Kasumi-1 (cell line): Measurements from ENCODE around the gene SCYL1.

Experiments
- DNase-seq, 2 experiments: peaks; one replicate each; lab custom pipeline; 2025; lab: John Stamatoyannopoulos, UW

Gene SCYL1

DNA sequence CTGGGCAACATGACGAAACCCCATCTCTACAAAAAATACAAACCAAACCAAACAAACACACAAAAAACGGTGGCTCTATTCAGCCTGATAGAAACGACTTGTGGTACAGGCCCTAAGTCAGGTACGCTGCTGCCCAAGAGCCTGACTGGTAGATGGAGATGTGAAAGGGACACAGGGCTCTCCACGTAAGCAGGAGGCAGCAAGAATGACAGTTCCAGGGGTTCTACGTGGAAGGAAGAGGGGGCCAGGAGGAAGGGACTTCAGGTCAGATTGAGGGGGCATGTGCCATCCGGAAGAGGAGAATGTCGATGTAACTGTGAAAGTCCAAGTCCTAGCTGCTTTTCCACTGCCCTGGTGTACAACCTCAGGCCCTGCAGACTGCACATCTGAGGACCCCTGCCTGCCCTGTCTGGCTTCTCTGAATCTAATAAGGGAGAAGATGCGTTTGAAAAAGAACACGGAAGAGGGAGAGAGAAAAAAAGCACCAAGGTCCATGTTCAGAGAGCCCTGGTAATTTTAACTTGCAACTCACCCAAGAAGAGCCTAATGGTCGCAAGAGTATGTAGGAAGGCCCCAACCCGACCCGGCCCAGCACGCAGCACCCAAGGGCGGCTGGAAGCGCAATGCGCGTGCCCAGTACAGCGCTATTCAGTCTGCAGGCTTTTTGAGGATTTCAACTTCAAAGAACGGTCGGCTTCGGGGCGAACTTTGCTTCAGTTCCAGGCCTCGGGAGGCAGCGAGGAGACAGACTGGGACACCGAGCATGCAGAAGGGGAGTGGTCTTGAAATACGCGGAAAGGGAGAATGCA is 44.5 kb downstream of the SCYL1 start:
- DNase-seq, result peak in 1 of 2 experiments; percentile 69

DNA sequence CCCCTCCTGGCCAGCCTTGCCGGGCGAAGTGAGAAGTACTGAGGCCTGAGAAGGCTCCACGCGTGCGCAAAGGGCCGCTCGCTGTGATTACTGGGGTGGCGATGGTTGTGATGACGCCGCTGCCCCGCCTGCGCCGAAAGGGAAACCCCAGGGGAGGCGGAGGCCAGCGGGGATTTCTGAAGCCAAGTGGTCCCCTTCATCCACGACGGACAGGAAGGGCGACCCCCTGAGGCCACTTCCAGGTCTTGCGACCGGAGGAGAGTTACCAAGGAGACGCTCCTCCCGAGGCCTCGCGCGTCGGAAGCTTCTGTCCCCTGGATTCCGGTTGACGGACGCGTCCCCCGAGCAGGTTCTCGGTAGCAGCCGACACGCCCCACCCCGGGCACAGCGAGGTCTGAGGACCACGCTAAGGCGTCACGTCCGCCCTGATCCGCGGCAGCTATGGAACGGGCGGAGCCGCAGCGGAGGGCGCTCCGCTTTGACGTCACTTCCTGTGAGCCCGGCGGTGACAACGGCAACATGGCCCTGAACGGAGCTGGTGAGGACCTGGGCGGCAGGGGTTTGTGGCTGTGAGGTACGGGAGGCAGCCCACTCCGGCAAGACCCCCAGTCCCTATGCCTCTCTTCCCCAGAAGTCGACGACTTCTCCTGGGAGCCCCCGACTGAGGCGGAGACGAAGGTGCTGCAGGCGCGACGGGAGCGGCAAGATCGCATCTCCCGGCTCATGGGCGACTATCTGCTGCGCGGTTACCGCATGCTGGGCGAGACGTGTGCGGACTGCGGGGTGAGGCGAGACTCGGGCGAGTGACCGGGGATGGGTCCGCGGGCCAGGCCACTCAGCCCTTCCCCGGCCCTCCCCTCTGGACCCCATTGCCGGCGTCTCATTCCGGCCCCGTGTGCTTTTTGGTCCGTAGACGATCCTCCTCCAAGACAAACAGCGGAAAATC is 45.4 kb downstream of the SCYL1 start, which contains the start of gene ZNRD2:
Gene ZNRD2, plus strand, starts transcription at position 505 of the 946 bp plus-strand sequence. Its CDS starts 15 bp downstream, at position 520.
- DNase-seq, result peak; percentile 94 to 95

DNA sequence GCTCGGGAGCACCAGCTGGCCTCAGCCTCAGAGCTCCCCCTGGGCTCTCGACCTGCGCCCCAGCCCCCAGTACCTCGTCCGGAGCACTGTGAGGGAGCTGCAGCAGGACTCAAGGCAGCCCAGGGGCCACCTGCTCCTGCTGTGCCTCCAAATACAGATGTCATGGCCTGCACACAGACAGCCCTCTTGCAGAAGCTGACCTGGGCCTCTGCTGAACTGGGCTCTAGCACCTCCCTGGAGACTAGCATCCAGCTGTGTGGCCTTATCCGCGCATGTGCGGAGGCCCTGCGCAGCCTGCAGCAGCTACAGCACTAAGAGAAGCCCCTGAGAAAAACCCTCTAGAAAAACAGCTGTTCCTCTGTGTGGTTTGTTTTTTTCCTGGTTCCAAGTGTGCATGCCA is 46.5 kb downstream of the SCYL1 start:
- DNase-seq, result no peak

DNA sequence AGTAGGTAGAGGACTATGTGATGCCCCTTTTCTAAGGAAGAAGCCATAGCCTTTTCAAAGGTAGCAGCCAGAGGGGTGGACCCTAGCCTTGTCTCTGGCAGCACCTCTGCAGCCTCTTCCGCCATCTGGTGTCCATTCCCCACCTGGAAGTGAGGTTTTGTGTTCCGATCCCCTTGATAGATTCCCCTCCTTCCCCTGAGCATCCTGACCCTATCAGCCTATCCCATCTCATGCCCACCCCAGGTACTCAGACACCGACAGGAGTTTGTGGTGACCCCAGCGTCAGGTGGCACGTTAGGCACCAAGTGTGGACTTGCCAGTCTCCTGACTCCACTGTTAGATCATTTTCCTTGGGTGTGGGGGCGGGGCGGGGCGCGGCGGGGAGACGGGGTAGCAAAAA is 47.1 kb downstream of the SCYL1 start:
- peak in 1 of 2 experiments; percentile 27 for DNase-seq

DNA sequence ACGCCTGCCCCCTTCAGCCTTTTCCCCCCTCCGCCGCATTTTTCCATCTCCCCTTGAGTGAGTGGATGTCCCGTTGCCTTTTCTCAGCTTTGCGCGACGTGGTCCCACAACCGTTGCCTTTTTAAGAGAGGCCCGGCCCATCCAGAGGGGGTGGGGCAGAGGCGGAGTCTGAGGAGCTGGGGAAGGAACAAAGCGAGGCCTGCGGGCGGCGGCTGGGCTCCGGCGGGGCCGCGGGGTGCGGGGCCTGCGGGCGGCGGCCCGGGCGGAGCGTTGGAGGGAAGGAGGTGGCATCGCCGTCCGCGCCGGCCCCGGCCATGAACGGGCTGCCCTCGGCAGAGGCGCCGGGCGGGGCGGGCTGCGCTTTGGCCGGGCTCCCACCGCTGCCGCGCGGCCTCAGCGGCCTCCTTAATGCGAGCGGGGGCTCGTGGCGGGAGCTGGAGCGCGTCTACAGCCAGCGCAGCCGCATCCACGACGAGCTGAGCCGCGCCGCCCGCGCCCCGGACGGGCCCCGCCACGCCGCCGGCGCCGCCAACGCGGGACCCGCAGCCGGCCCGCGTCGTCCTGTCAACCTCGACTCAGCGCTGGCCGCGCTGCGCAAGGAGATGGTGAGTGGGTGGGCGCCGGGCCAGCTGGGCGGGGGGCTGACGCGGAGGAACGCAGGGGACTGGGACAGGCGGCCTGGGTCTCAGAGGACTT is 47.6 kb downstream of the SCYL1 start, which contains the start of gene FAM89B:
Gene FAM89B, plus strand, starts transcription at position 183 of the 696 bp plus-strand sequence. Its CDS starts 132 bp downstream, at position 315.
- peak; percentile 79 to 82 for DNase-seq

DNA sequence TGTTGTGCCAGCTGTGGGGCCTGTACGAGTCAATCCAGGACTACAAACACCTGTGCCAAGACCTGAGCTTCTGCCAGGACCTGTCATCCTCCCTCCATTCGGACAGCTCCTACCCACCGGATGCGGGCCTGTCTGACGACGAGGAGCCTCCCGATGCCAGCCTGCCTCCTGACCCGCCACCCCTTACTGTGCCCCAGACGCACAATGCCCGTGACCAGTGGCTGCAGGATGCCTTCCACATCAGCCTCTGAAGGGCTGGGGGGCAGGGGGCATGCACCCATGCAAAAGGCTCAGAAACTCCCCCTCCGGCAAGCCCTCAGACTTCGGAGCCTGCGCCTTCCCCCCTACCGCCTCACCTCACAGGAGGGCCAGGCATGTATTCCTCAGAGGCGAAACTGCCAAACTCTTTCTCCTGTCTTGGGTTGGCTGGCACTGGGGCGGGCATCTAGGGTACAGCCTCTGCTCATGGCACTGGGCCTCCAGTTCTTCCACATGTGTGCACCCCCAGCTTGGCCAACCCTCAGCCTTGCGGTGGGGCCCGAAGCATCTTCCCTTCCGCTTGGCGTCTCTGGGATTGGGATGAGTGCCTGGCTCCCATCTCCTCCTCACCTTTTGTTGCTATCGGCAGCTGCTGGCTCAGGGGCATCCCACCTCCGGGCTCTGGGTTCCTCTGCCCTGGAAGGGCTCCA is 48.7 kb downstream of the SCYL1 start:
- no peak for DNase-seq

DNA sequence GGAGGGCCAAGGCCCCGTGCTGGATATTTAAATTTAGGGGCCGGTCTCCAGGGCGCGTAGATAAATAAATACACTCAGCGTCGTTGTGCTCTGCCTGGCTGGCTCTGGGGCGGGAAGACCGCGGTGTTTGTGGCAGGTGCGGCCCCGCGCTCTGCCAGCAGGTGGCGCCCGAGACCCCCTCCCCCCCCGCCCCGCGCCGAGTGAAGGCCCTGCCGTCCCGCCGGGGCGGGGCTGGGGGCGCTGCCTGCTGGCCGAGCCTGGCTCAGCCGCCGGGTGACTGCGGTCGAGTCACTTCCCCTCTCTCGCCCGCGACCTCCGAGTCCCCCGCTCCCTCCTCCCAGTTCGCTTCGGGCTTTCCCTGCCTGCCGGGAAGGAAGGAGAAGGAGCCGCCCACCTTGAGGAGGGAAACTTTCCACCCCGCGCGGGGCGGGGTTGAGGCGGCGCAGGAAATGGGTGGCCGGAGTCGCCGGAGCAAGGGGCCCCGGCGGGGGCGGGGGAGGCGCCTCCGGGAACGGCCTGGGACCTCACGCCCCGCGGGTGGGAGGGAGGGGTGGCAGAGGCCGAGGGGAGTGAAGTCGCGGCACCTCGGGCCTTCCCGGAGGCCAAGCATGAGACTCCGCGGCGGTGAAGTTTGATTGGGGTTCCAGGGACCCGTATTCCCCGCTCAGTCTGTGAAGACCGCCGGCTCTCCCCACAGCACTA is 49.4 kb downstream of the SCYL1 start:
- peak; percentile 96 to 97 for DNase-seq

DNA sequence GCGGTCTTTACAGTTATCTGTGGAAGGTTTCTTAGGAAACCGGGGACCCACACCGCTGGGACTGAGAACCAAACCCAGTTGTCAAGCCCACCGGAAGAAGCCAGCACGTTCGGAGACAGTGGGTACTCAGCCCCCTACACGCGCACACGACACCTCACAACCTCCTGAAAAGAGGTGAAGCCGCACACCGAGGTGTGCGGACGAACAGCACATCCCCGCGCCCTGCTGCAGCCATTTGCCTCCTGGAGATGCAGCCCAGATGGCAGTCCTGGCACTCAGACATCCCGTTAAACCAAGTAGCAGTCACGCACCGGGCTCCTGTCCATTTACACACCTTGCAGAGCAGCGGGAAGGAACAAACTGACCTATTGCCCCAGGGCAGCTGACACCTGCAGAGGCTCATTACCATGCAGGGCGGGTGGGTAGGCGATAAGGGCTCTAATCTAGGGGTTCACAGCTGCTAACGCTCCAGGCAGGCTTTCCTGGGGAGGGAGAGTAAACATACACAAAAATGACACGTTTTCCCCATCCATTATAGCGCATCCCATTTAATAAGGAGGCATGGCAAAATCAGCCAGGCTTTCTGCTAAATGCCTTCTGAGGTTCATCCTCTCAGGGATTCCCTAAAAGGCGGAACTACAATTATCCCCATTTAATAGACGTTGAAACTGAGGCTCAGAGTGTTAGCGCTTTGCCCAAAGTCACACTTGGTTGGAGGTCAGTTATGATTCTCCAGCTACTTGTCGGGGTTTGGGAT is 50.1 kb downstream of the SCYL1 start:
- no peak for DNase-seq

DNA sequence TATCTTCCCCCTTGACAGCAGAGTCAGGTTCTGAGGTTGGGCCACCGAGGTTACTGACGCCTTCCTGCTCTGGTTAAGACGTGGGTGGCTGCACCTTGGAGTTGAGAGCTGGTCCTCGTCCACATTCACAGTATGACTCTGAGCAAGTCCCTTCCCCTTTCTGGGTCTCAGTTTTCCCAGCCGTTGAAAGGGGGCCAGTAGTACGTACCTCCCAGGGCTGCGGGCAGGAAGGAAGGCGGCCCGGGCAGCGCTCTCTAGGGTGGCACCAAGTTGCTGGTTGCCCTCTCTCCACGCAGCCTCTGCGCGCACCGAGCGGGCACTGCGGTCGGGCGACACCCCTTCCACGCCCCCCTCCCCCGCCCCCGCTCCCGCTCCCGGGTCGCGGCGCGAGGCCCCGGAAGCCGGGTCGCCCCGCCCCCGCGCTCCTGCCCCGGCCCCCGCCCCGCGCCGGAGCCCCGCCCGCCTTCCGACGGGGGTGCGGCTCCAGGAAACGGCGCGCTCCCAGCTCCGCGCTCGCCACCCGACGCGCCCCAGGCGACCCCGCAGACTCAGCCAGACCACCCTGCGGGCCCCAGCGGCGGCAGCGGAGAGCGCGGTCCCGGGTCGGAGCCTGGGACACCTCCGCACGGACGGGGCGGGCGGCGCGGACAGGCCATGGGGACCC is 50.8 kb downstream of the SCYL1 start, which contains the start of gene EHBP1L1:
Gene EHBP1L1, plus strand, starts transcription at position 486 of the 664 bp plus-strand sequence. CDS start 250 bp downstream, outside the sequence.
- peak; percentile 68 to 69 for DNase-seq

DNA sequence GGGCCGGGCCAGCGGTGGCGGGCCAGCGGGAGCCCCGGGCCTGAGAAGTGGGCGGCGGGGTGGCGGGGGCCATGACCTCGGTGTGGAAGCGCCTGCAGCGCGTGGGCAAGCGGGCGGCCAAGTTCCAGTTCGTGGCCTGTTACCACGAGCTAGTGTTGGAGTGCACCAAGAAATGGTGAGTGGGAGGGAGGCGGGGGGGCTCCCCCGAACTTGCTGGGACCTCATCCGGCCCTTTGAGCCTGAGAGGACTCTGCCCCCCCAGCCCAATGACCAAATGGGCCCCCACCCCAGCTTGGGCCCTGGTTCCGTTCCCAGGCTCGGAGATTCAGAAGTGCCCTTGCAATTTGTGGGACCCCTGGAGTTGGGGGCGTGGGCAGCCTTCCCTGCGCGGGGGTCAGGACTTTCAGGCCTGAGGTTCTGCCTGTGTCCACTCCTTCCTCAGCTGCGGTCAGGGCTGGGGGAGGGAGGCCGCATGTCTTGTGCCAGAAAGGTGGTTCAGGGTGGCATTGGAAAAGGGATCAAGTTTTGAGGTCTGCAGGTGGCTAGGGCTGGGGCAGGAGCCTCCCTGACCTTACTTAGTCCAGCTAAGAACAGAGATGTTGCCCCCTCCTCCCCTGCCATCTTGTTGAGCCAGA is 51.5 kb downstream of the SCYL1 start:
- no peak for DNase-seq

DNA sequence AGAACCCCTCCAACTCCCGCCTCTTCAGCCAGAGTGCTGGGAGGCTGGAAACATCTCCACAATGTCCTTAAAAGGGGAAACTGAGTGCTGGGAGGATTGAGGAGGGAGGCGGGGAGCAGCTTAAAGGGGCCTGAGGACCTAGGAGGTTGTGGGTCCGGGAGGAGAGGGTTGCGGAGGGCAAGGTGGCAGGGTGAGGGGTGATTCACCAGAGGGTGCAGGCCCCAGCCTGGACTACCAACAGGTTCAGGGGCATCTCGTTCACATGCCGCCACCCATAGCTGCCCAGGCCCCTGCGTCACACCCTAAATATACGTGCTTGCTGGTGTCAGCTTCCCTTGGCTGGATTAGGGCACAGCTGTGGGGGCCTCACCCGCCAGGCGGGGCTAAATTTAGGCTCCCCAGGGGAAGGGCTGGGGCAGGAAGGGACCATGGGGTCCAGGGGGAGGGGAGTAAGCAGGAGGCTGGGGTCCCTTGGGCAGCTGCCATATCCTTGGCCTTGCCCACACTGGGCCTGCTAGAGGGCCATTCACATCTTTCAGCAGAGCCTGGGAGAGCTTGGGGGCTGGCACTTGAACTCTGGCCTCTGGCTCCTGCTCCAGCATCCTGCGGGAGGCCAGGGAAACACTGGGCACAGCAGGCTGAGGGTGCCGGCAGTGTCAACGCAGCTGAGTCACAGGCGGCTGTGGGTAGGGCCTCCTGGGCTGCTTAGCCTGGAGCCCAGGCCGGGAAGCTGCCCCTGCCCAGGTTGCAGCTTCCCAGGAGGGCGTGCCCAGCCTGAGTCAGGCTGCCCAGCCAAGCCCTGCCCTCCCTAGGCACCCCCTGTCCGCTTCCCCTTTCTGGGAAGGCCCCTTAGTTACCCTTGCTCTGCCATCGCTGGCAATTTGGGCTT is 52.2 kb downstream of the SCYL1 start:
- peak; percentile 39 to 43 for DNase-seq

DNA sequence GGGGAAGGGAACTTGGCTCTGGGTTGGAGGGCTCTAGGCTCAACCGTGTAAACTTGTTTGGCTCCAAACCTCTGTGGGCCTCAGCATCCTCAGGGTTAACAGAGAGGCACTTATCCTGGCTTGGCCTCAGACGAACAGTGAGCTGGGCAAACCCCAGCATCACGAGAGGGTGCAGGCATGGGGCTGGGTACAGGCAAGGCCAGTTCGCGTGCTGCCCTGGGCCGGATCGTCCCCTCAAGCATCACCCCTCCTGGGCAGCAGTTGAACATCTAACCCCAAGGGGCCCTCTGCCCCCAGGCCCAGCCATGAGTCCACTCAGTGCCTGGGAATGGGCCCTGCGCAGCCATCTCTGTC is 52.9 kb downstream of the SCYL1 start:
- no peak for DNase-seq

DNA sequence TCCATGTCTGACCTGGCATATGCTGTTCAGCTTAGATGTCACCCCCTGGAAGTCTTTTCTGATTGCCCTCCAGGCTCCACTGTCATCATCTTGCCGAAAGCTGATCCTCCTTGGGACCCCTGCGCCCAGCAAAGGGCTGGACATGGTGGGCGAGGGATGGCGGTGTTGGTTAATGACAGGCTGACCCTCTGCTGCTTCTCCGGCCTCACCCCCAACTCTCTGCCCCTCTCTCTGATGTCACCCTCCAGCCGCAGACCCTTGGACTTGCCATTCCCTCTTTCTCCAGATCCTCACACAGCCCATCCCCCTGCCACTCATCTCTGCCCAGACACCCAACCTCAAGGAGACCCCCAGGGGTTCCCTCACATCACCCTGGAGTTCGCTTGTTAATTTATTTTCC is 53.3 kb downstream of the SCYL1 start:
- no peak for DNase-seq

DNA sequence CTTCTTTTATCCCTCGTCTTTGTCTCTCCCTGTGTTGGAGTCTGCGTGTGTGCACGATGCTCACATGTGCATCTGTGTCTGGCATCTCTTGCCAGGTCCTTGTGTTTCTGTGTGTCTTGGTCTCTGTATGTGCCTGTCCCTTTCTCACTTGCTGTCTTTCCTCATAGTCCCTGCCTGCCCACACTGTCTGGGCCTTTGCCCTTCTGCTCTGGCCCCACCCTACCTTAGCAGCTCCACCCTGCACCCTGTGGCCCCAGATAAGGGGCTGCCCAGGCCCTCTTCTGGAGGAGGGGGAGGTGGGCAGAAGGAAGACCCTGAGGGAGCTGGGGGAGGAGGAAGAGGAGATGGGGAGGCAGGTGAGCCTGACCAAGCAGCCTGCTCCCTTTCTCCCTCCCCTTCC is 53.8 kb downstream of the SCYL1 start:
- DNase-seq, result no peak

DNA sequence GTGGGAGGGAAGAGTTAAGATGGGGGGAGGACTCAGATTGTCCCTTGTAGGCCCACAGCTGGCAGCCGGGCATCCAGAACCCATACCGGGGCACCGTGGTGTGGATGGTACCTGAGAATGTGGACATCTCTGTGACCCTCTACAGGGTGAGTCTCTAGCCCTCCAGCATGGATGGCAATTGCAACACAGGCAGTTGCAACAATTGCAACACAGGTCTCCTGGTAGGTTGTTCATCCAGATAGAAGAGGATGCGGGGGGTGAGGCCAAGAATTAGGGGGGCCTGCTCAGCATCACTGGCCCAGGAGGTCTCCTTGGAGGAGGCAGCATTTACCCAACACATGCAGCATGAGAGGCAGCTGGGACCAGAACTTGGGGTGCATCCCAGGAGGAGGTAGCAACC is 54.4 kb downstream of the SCYL1 start:
- DNase-seq, result no peak

DNA sequence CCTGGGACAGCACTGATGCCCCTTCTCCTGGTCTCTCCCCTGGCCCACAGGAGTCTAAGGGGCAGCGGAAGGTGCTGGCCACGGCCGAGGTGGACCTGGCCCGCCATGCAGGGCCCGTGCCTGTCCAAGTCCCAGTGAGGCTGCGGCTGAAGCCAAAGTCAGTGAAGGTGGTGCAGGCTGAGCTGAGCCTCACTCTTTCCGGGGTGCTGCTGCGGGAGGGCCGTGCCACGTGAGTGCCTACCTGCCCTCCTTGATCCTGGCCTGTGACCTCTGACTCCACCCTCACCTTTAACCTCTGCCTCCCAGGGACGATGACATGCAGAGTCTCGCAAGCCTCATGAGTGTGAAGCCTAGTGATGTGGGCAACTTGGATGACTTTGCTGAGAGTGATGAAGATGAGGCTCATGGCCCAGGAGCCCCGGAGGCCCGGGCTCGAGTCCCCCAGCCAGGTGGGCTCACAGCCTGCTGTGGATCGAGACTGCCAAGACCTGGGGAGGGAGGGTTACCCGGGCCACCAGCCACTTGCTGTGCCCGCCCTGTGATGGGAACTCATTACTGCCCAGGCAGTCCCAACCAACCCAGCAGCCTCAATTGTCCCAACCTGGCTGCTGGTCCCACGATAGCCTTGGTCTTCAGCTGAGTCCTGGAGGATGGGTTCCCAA is 55.3 kb downstream of the SCYL1 start:
- DNase-seq, result no peak

DNA sequence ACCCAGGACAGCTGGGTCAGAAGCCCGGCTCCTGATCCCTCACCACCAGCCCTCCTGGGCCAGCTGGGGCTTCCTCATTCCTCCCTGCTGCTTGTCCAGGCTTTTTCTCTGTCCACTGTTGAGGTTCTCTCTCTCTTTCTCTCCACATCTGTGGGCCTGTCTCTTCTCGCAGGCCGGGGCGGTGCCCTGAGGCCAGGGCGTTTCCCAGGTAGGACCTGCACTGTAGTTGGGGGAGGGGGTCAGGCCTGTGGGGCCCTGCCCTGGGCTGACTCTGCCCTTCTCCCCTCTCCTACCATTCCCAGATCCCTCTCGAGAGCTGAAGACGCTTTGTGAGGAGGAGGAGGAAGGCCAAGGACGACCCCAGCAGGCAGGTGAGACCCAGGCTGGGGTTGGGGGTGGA is 55.9 kb downstream of the SCYL1 start:
- DNase-seq, result no peak
